ENCODE results near the gene MSTO1.
"Not testable (repeated sequence)": the region's sequence is repeated elsewhere in the genome, so short reads cannot be mapped to it uniquely, and the experiment has no call there.

MSTO1 gene

DNA sequence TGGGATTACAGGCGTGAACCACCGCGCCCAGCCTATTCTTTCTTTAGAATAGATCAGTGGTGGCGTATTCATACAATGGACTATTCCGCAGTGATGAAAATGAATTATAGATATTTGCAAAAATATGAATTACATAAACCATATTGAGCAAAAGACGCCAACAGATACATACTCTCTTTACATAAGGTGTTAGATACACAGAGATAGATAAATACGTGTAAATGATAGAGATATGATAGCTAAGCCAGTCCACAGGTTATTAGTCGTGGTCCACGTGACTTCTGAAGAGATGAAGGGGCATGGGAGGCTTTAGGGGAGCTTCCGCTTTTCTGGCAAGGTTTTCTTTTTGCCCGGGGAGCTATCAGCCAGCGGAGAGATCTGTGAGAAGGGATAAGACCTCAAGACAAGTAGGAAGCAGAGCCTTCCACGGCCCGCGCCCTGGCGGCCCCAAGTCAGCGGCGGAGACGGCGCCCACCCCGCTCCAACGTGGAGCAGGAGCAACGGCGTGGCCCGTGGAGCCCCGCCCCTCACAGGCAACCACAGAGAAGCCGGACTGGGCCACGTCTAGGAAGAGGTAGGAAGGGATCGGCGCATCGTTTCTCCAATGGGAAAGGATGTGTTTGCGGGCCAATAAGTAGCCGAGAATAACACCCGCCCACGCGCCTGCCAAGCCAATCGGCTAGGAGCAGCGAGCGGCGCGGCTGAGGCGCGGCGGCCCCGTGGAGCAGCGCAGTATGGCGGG is at the start of gene MSTO1:
Gene MSTO1 (plus strand): TSS at position 704 of the 742 bp plus-strand sequence. CDS start 31 bp downstream, at position 735.
- DNase-seq, result peak; percentile 99

DNA sequence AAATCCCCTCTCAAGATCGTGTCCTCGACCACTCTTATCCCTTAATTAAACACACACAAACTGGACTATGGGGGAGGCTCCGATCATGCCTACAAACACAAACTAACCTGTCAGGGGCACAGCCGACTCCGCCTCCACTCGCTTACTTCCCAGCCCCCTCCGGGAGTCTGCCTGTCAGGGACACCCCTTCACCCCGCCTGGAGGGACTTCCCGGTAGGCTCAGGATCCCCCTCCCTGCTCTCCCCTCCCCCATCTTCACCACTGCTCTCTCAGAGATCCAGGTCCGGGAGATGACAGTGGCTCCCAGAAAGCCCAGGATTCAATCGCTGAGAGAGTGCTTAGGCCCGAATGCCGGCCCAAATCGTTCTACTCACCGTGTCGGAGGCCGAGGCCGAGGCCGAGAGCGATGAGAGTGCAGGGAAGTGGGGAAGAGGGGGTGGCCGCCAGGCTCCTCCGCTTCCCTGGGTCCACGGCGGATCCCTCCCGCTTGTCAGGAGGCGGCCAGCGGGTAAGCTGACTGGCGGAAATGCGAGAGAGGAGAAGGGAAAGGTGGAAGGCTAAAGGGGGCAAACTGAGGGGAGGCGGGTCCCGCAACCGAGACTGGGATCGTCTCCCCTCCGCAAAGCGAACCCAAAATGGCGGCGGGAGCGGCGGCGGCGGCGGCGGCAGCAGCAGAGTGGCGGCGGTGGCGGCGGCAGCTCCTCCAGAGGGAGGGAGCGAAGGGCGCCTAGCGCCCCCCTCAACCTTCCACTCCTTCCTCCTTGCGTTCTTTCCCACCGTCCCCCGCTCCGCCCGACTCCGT is 48.0 kb upstream of the MSTO1 start:
- DNase-seq, result not testable (repeated sequence)

GRCh38 chr1:155562581-155563376 is 47.2 kb upstream of the MSTO1 start, which contains the start of gene ASH1L:
TSS of gene ASH1L (minus strand) at chr1:155562803. CDS start at chr1:155521519, 41,284 bp downstream.
- peak; percentile 97 for DNase-seq

DNA sequence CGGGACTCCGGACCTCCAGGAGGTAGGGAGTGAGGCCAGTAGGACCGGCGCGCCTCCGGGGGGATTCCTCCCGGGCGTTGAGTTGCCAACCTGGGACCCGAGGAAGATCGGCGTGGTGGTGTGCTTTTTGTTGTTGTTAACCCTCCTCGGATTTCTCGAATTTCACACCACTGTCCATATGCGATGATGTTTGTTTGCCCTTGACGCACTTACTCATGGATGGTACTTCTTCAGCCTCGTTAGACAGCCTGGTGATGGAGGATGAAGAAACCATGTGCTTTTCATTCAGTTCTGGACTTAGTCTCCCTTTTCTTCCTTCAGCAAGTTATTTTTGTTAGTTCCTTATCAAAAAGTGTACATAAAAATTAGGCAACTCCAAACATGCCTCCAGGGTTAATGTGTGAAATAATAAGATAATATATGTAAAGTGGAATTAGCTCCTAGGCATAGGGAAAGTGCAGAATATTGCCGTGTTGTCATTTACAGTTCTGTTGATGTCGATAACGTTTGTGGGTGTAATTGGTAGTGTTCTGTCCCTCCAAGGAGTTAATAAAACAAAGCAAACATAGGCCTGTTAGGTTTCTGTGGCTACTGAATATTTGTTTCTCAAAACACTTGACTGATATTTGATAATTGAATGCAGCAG is 46.5 kb upstream of the MSTO1 start:
- DNase-seq, result peak; percentile 56

DNA sequence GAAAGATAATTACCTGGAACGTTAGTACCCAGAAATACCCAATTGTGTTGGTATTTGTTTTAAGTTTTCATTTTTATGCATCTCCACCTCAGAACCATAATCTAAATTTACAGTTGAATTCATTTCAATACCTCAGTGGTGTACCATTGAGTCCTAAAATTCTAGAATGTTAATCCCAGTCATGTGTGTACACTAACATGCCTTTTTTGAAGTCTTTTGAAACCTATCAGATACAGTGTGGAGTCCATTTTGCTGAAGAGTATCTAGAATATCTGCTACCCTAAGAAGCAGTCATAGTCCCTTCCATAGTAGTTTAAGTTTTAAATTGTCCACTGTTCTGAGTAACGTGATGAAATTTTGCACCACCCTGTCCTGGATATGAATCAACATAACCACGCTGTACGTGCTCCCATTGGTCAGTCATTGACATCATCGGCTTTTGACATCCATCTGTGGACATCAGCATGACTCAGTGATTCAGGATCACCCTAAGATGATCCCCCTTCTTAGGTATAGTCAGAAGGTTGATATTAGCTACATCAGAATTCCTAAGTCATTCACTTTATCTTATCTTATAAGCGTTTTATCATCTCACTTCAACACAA is 39.9 kb upstream of the MSTO1 start:
- DNase-seq, result no peak

DNA sequence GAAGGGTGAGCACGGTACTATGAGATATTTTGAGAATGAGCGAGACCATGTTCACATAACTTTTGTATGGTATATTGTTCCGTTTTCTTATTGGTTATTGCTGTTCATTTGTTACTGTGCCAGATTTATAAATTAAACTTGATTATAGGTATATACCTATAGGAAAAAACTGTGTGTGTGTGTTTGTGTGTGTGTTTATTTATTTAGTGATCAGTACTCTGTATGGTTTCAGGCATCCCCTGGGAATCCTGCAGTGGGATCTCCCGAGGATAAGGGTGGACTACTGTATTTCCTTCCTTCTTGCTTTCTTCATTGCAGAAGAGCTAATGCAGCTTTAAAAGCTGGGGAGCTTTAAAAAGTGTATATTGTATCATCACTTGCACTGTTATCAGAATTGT is 39.4 kb upstream of the MSTO1 start:
- no peak for DNase-seq

- DNase-seq, result no peak
Measured at GRCh38 chr1:155574077-155574476, 35.9 kb upstream of the MSTO1 start.

DNA sequence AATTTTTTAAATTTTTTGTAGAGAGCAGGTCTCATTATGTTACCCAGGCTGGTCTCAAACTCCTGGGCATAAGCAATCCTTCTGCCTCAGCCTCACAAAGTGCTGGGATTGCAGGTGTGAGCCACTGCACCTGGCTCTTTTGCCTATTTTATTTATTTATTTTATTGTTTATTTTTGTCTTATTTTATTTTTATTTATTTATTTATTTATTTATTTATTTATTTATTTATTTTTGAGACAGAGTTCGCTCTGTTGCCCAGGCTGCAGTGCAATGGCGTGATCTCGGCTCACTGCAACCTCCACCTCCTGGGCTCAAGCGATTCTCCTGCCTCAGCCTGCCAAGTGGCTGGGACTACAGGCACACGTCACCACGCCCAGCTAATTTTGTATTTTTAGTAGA is 34.4 kb upstream of the MSTO1 start:
- not testable (repeated sequence) for DNase-seq

GRCh38 chr1:155583846-155584245 is 26.2 kb upstream of the MSTO1 start:
- not testable (repeated sequence) for DNase-seq

GRCh38 chr1:155589282-155589681 is 20.7 kb upstream of the MSTO1 start:
- not testable (repeated sequence) for DNase-seq

- DNase-seq, result not testable (repeated sequence)
Measured at GRCh38 chr1:155590516-155591247, 19.3 kb upstream of the MSTO1 start.

DNA sequence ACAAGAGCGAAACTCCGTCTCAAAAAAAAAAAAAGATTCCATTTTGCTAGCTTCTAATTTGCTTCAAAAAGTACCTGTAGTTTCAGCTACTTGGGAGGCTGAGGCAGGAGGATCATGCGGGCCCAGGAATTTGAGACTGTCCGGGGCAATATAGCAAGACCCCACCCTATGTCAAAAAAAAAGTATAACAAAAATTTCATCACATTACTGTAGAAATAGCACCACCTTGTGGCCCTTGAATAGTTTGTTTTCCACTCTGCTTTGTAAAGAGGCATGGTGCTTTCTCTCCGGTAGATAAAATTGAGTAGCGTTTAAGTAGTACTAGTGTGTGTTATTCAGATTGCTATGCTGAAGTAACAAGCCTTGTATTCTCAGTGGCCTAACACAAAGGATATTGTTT is 18.2 kb upstream of the MSTO1 start:
- peak; percentile 90 for DNase-seq

- not testable (repeated sequence) for DNase-seq
Measured at GRCh38 chr1:155595877-155596474, 14.0 kb upstream of the MSTO1 start.

GRCh38 chr1:155596864-155597263 is 13.2 kb upstream of the MSTO1 start:
- no peak for DNase-seq

DNA sequence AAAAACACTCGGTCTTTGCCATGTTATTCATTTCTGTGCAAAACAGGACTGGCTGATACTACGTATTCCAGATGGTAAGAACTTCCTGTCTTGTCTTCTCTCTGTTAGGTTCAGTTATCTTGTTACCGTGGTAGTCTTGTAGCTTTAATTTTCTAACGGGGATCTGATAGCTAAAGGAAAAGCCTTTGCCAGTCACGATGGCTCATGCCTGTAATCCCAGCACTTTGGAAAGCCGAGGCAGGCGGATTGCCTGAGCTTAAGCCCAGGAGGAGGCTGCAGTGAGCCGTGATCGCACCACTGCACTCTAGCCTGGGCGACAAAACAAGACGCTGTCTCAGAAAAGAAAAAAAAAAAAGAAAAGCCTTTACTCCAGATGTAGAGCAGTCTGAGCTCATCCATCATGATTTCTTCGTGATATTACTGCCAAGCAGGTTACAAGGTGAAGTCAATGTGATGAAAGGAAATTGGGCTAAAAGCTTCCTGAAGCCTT is 11.1 kb upstream of the MSTO1 start:
- DNase-seq, result peak; percentile 49

DNA sequence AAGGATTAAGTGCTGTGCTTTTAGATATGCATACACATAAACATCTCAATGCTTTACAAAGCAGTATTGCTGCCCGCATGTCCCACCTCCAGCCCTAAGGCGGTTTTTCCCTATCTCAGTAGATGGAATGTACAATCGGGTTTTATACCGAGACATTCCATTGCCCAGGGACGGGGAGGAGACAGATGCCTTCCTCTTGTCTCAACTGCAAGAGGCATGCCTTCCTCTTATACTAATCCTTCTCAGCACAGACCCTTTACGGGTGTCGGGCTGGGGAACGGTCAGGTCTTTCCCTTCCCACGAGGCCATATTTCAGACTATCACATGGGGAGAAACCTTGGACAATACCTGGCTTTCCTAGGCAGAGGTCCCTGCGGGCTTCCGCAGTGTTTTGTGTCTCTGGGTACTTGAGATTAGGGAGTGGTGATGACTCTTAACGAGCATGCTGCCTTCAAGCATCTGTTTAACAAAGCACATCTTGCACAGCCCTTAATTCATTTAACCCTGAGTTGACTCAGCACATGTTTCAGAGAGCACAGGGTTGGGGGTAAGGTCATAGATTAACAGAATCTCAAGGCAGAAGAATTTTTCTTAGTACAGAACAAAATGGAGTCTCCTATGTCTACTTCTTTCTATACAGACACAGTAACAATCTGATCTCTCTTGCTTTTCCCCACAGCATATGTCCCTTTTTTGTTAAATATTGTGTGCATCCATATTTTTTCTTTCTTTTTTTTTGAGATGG is 10.0 kb upstream of the MSTO1 start:
- DNase-seq, result not testable (repeated sequence)

DNA sequence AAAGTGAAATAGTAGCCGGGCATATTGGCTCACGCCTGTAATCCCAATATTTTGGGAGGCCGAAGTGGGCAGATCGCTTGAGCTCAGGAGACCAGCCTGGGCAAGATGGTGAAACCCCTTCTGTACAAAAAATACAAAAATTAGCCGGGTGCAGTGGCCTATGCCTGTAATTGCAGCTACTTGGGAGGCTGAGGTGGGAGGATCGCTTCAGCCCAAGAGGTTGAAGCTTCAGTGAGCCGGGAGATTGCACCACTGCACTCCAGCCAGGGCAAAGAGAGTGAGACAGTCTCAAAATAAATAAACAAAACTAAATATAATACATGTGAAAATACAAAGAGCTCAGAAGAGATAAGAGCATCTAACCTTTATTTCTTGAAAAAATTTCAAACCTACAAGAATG is 2.3 kb upstream of the MSTO1 start:
- peak; percentile 30 for DNase-seq

DNA sequence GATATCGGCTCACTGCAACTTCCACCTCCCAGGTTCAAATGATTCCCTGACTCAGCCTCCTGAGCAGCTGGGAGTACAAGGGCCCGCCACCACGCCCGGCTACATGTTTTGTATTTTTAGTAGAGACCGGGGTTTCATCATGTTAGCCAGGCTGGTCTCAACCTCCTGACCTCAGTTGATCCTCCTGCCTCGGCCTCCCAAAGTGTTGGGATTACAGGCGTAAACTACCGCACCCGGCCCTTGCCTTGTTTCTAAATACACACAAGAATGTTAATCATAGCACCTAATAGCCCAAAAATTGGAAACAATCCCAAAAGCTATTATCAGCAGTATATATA is 1.2 kb upstream of the MSTO1 start:
- DNase-seq, result no peak

DNA sequence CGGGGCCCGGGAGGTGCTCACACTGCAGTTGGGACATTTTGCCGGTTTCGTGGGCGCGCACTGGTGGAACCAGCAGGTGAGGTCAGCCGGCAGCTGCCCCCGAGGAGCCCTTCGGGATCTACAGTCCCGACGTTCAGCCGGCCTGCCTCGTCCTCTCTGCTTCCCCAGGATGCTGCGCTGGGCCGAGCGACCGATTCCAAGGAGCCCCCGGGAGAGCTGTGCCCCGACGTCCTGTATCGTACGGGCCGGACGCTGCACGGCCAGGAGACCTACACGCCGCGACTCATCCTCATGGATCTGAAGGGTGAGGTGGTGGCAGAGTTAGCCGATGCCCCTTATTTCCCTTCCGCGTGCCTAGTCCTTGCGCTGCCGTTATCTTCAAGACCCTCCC is 234 bp downstream of the MSTO1 start:
- not testable (repeated sequence) for DNase-seq

DNA sequence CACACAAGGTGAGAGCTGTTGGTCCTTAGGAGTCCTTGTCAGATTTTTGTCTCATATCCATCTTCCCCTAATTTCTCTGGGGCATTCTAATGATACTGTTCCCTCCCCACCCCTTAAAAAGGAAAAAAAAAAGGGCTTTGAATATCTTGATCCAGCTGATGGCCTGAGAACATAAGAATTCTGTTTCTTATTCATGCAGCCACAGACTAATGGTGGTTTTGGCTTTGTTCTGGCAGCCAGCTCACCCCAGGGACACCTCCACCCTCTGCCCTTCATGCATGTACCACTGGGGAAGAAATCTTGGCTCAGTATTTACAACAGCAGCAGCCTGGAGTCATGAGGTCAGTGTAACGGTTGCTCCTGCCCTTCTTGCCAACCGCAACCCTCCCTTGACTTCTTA is 3.2 kb downstream of the MSTO1 start:
- not testable (repeated sequence) for DNase-seq

Data from hematopoietic multipotent progenitor cell treated with erythropoietin and hydrocortisone succinate and interleukin-3 and kit ligand, for 4 days (in vitro differentiated cells).